ENCODE data around the gene CA4. TPM values are rescaled to one million over a fixed set of nuclear protein-coding genes. Genes with fewer than 3 reads are reported as not detected.

Gene CA4
- total and polyA plus RNA-seq, 2 donors (not counting 1 experiment from before 2014, with no cell fraction given), result not detected

DNA sequence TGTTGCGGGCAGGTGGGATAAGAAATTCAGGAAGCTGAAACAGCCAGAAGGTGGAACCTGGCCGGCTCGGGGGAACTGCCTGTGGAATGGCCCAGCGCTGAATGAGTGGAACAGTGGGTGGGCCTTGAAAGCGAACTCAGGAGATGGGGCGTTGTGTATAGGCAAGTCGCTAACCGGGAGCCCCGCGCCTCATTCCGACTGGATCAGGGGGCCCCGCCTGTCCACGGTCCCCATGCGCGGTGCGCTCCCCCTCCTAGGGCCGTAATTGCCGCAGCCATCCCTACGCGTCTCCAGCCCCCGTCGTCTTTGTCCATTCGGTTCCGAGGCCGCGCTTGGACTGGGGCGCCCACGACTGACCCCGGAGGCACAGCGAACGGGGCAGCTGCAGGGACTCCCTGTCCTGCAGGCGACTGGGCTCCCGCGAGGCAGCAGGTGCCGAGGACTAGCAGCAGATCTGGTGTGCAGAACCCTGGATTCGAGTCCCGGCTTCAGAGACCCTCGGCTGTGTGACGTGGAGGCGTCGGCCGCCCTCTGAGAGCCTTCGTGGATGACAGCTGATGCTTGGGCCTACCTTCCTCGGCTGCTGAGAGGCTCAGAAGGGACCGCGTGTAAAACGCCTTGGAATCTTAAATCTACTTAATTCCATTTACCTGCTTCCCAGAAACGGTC lies 10.9 kb upstream of the CA4 start:
- ChIA-PET POLR2A (no interaction called here), CTCF (no interaction called here)
- Histone ChIP-seq H3K9me3 (ENCODE audit: control extremely low read depth in 1 of 3, control insufficient read depth in 2 of 3, insufficient read depth in 1 of 3, low read length in 2 of 3) (peaks cover 0 to 38% (median 0%) of the 10 kb centered on the region in 3 donors), H3K27ac (ENCODE audit: low read length in 2 of 2) (no peak overlapping the region), H3K79me2 (ENCODE audit: control insufficient read depth, insufficient read depth, low read length) (no peaks in the 10 kb centered on the region), H3K4me1 (ENCODE audit: control insufficient read depth in 2 of 2, insufficient read depth in 2 of 2, low read length in 2 of 2) (peaks cover 52 to 56% of the 10 kb centered on the region in 2 donors), H2AFZ (ENCODE audit: insufficient read depth, low read depth, low read length, poor library complexity, severe bottlenecking) (no peak overlapping the region), H3K9ac (ENCODE audit: low read length) (no peak overlapping the region), H4K20me1 (ENCODE audit: control insufficient read depth, insufficient read depth, low read length, poor library complexity, severe bottlenecking) (no peaks in the 10 kb centered on the region), H3K4me3 (ENCODE audit: control extremely low read depth in 1 of 5, extremely low read depth in 1 of 5, insufficient read depth in 1 of 5, low read depth in 2 of 5, low read length in 4 of 5) (peak overlapping the region in 1 of 5 experiments; percentile 9), H3K36me3 (replicated peaks in 1 of 2; ENCODE audit: control extremely low read depth in 1 of 2, control insufficient read depth in 1 of 2, extremely low read depth in 1 of 2, insufficient read depth in 2 of 2, low read length in 1 of 2) (no peaks in the 10 kb centered on the region), H3K4me2 (replicated peaks; ENCODE audit: low read depth, low read length, poor library complexity, severe bottlenecking) (peak overlapping the region; percentile 59), H3K27me3 (replicated peaks in 1 of 4; ENCODE audit: control extremely low read depth in 1 of 4, control insufficient read depth in 3 of 4, insufficient read depth in 4 of 4, low read length in 3 of 4) (peaks cover 0 to 49% (median 33%) of the 10 kb centered on the region in 4 experiments)
- DNase-seq (no peak), ATAC-seq (ENCODE audit: low read depth) (no peak)
- Mint-ChIP-seq H3K4me1 (peaks cover 56% of the 10 kb centered on the region), H3K4me3 (no peak overlapping the region), H3K9me3 (ENCODE audit: insufficient read depth) (no peaks in the 10 kb centered on the region), H3K27me3 (peaks cover 37% of the 10 kb centered on the region), H3K27ac (no peak overlapping the region)
- 20% methylated on average over 48 of the region's 48 CpGs for WGBS (ENCODE audit: insufficient coverage)
- no peak for TF ChIP-seq EZH2 (IDR thresholded peaks at IDR 0.05; ENCODE audit: borderline replicate concordance, insufficient read depth, low read depth, low read length, poor library complexity, severe bottlenecking)
- TF ChIP-seq, protein P1, sequence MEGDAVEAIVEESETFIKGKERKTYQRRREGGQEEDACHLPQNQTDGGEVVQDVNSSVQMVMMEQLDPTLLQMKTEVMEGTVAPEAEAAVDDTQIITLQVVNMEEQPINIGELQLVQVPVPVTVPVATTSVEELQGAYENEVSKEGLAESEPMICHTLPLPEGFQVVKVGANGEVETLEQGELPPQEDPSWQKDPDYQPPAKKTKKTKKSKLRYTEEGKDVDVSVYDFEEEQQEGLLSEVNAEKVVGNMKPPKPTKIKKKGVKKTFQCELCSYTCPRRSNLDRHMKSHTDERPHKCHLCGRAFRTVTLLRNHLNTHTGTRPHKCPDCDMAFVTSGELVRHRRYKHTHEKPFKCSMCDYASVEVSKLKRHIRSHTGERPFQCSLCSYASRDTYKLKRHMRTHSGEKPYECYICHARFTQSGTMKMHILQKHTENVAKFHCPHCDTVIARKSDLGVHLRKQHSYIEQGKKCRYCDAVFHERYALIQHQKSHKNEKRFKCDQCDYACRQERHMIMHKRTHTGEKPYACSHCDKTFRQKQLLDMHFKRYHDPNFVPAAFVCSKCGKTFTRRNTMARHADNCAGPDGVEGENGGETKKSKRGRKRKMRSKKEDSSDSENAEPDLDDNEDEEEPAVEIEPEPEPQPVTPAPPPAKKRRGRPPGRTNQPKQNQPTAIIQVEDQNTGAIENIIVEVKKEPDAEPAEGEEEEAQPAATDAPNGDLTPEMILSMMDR (IDR thresholded peaks at IDR 0.05), result no peak
- intact Hi-C loops (cut with micrococcal nuclease), result loop anchor here (10.0 kb wide), 2 partner anchors 54 to 466 kb away; partner anchors contain the start of gene PPM1D
